Measurements from ENCODE around the gene USP33. TPM values are rescaled to one million over a fixed set of nuclear protein-coding genes. Genes with fewer than 3 reads are reported as not detected.
"Not testable (repeated sequence)": the region's sequence is repeated elsewhere in the genome, so short reads cannot be mapped to it uniquely, and the experiment has no call there.

Gene USP33
- polyA plus RNA-seq, 4 donors, result 69.8 to 107 (median 89.9) TPM

DNA sequence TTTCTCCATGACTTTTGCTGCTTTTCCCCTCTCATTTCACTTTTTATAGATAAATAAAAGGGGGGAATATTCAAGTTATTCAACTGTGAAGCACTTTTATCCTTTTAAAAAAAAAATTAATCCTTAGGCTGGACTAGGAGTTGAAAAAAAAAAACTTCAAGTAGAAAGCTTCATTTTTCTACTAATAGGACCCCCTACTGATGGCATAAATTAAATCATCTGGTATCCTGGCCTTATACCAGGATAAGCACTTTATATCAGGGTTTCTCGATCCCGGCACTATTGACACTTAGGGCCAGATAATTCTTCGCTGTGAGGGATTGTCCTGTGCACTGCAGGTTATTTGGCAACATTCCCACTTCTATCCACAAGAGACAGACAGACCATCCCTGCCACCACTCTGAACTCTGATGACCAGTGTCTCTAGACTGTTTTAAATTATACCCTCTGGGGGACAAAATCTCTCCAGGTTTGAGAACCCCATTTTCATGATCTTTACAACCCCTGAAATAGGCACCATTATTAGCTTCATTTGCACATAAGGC is 17.6 kb downstream of the USP33 start:
- DNase-seq (ENCODE audit: low read depth in 4 of 4, low spot score in 2 of 4), result no peak

DNA sequence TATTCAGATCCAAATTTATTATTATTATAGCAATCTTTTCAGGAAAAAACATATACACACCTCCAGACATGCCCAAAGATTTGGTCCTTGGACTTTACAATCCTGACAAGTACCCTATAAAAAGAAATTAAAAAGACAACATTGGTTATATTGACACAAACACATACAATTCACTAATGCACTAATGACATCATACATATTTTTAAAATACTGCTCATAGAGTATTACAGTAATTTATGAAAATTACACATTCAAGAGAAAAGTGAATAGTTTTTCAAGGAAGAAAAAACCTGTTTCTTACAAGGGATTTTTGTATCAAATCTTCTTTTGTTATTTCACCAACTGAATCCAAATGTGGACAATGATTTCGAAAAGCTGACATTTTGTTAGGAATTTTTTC is 18.3 kb downstream of the USP33 start:
- DNase-seq (ENCODE audit: low read depth in 4 of 4, low spot score in 2 of 4), result no peak

- DNase-seq (ENCODE audit: low read depth in 4 of 4, low spot score in 2 of 4), result no peak
These were observed 20.4 kb downstream of the USP33 start for GRCh38 chr1:77739235-77739634.

DNA sequence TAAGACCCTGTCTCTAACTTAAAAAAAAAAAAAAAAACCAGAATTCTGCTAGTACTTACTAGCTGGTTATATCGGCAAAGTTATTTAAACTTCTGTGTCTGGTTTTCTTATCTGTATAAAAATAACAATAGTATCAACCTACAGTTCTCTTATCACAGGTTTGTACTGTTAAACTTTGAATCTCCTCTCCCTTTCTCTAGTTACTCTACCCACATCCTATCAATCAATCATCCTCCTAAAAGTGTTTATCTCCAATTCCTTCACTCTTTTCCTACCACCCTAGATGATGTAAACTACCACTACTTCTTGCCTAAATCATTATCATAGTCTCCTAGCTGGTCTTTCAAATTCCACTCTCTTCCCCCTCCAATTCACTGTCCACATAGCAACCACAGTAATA is 27.6 kb downstream of the USP33 start:
- no peak for DNase-seq (ENCODE audit: low read depth in 4 of 4, low spot score in 2 of 4)

GRCh38 chr1:77725706-77726105 is 33.9 kb downstream of the USP33 start:
- DNase-seq (ENCODE audit: low read depth in 4 of 4, low spot score in 2 of 4), result no peak

- DNase-seq (ENCODE audit: low read depth in 4 of 4, low spot score in 2 of 4), result no peak
These were observed 41.5 kb downstream of the USP33 start for GRCh38 chr1:77718181-77718580.

DNA sequence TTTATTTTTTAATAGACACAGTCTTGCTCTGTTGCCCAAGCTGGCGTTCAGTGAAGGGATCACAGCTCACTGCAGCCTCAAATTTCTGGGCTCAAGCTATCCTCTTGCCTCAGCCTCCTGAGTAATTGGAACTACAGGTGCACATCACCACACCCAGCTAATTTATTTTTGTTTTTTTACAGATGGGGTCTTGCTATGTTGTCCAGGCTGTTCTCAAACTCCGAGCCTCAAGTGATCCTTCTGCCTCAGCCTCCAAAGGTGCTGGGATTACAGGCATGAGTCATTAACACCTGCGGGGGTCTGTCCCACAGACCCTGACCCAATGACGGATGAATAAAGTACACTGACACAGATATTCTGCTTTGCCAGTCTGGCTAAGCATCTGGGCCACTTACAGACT is 43.6 kb downstream of the USP33 start:
- DNase-seq (ENCODE audit: low read depth in 4 of 4, low spot score in 2 of 4), result no peak

DNA sequence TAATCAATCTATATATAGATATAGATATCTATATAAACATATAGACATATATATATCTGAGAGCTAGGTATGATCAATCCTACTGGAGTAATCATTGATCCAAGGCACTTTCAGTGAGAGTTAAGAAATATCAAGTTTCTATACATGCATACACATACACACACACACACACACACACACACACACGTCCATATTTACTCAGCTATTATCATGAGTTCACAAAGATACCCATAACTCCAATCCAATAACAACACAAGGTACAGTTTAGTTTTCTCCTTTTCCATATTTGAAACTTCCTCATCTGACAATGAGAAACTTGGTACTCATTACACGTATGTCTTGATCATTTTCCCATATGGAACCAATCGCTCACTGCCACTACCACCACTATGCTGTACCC is 49.9 kb downstream of the USP33 start:
- DNase-seq (ENCODE audit: low read depth in 4 of 4, low spot score in 2 of 4), result no peak

DNA sequence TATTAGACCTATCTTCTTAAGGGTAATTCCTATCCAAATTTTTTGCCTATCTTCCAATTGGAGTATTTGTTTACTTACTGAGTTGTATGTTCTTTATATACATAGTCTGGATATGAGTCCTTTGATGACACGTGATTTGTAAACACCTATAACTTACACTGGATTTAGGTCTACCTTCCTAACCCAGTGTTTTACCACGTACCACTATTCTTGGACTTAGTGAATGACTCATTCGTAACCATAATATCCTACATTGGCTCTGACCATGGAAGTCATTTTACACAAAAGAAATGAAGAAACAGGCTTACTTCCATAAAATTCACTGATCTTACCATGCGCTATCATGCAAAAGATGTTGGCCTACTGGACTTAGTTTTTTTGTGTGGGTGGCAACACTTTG is 53.3 kb downstream of the USP33 start:
- DNase-seq (ENCODE audit: low read depth in 4 of 4, low spot score in 2 of 4), result no peak

- no peak for DNase-seq (ENCODE audit: low read depth in 4 of 4, low spot score in 2 of 4)
These were observed 54.9 kb downstream of the USP33 start for GRCh38 chr1:77704736-77705135.

- not testable (repeated sequence) for DNase-seq (ENCODE audit: low read depth in 4 of 4, low spot score in 2 of 4)
These were observed 60.0 kb downstream of the USP33 start for GRCh38 chr1:77699673-77700072.

DNA sequence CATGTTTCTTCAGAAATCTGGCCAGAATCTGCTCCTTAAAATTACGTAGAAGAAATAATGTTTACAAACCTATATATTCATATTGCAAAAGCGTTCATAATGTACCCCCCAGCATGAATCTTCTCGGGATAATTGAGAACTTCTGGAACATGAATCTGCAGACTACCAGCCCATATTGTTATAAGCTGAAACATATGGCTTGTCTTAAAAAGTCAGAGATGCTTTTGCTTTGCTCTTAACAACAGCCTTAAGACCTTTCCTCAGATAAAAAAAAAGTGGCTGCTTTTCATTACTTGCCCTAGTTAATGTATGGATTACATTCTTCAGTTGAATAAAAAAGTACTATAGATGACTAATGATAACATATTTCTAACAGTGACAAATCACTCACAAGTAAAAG is 62.2 kb downstream of the USP33 start:
- DNase-seq (ENCODE audit: low read depth in 4 of 4, low spot score in 2 of 4), result no peak

- DNase-seq (ENCODE audit: low read depth in 4 of 4, low spot score in 2 of 4), result no peak
These were observed 70.7 kb downstream of the USP33 start for GRCh38 chr1:77688939-77689338.

DNA sequence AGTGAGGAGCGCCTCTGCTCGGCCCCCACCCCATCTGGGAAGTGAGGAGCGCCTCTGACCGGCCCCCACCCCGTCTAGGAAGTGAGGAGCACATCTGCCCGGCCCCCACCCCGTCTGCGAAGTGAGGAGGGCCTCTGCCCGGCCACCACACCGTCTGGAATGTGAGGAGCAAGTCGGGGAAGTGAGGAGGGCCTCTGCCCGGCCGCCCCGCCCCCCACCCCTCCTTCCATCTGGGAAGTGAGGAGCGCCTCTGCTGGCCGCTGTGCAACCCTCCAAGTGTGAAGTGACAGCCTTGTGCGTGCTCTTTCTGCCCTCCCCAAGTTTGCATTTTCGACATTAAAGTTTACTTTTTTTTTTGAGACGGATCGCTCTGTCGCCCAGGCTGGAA is 72.1 kb downstream of the USP33 start:
- peak in 2 of 4 donors; percentile 31 to 36 for DNase-seq (ENCODE audit: low read depth in 4 of 4, low spot score in 2 of 4)

DNA sequence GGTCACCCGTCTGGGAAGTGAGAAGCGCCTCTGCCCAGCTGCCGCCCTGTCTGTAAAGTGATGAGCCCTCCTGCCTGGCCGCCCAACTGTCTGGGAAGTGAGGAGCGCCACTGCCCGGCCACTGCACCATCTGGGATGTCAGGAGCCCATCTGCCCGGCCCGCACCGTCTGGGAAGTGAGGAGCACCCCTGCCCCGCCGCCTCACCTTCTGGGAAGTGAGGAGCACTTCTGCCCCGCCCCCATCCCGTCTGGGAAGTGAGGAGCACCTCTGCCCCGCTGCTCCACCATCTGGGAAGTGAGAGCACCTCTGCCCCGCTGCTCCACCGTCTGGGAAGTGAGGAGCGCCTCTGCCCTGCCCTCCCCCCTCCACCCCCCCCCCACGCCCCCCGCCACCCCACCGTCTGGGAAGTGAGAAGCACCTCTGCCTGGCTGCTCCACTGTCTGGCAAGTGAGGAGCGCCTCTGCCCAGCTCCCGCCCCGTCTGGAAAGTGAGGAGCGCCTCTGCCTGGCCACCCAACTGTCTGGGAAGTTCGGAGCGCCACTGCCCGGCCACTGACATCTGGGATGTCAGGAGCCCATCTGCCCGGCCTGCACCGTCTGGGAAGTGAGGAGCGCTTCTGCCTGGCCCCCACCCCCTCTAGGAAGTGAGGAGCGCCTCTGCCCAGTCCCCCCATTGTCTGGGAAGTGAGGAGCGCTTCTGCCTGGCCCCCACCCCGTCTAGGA is 72.7 kb downstream of the USP33 start:
- no peak for DNase-seq (ENCODE audit: low read depth in 4 of 4, low spot score in 2 of 4)

DNA sequence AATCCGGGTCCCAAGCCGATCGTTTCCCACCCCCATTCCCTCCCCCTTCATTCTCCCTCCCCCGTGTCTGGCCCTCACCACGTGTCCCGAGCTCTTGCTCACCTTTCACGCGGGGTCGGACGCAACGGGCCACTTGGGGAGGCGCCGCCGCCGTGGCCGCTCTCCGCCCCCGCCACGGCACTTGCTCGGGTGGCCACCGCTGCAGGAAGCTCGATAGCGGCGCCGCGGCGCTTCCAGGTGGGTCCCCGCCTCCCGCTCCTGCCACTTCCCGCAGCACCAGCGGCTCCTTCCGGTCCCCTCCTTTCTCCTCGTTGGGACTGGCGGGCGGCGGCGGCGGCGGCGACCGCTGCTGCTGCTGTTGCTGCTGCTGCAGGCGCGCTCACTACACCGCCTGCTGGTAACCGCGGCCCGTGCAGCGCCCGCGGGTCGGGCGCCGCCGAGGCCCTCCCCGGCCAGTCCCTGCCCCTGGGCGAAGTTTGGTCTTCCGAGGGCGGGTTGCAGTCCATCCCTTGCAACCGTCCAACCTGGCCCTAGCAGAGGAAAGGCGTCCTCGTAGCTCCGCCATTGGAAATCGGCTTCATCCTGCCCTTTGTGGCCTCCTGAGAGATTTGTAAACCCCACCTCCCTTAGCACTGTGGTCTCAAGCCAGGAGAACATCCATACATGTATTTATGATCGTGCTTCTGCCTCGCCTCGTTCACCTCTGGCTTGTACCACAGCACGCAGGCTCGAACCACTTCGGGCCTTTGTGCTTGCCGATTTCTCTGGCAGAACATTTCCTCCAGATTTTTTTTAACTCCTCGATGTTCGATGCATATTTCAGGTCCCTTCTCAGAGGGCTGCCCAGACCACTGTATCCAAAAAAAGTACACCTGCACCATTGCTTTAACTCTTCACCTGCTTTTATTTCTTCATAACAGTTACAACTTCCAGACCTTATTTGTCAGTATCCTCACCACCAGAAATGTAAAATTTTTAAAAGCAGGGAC is 76.2 kb downstream of the USP33 start:
- peak; percentile 74 to 86 (median 76) for DNase-seq (ENCODE audit: low read depth in 4 of 4, low spot score in 2 of 4)

DNA sequence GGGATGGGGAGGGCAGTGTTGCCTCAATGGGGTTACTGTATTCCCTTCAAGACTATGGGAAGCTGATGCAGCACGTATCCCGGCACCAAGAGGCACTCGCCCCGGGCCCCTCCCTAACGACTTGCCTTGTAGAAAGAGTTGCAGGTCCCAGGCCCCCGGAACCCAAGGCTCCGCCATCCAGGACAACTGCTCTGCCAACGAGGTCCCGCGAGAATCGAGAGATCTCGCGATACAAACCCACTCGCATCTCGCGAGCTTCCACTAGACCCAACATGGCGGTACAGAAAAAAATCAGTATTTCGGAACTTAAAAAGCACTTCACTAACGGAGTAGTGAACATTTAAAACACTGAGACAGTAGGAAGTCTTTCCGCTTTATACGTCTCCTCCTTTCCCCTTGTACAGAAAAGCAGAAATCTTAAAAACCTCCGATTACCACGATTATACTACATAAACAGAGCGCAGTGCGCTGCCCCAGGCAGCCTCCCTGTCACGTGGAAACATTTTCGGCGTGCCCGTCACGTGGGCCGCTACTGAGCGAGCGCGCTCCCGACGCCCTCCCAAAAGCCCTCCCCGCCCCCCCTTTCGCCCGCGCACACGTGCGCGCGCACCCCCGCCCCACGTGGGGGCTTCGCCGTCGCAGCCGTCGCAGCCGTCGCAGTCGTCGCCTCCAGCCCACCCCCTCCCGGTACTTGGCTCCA is 77.0 kb downstream of the USP33 start, which contains the start of gene ZZZ3:
Gene ZZZ3 (minus strand): TSS at position 199 of the 700 bp plus-strand sequence. CDS start 49,304 bp downstream, outside the sequence.
- DNase-seq (ENCODE audit: low read depth in 4 of 4, low spot score in 2 of 4), result peak; percentile 92 to 99 (median 96)

DNA sequence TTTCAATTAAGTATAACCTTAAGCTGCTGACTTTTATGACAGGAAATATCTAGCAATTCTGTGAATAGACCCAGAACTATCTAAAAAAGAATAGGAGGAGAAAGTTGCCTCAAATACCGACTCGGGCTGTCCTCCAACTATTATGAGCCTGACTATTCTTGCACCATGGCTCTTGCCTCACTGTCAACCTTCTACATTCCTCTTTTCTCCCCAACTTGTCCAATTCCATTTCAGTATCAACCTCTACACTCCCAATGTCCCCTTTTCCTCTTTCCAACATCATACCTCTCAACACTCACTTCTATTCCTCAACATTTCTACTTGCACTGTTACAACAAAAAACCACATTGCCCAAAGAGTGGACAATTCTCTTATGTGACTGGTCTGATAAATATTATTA is 79.5 kb downstream of the USP33 start:
- no peak for DNase-seq (ENCODE audit: low read depth in 4 of 4, low spot score in 2 of 4)

- no peak for DNase-seq (ENCODE audit: low read depth in 4 of 4, low spot score in 2 of 4)
These were observed 80.7 kb downstream of the USP33 start for GRCh38 chr1:77678660-77679610.

DNA sequence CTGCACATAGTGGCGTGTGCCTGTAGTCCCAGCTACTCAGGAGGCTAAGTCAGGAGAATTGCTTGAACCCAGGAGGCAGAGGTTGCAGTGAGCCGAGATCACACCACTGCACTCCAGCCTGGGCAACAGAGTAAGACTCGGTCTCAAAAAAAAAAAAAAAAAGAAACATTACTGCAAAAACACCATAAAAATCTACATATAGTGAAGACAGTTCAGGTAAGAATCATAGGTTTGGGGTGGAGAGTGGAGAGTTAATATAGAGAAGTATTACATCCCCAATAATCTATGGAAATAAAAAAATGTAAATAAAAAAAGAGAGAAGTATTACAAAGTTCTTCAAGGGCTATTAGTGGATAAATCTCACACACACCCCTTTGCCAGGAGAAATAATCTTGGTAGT is 84.8 kb downstream of the USP33 start:
- not testable (repeated sequence) for DNase-seq (ENCODE audit: low read depth in 4 of 4, low spot score in 2 of 4)

Measured in left renal cortex interstitium (tissue), 4 donors.